ENCODE results near the gene CSF1R. TPM values are rescaled to one million over a fixed set of nuclear protein-coding genes. Genes with fewer than 3 reads are reported as not detected.

The CSF1R gene
- polyA plus RNA-seq, 2 of the 4 experiments (the other 2 are of a cell fraction): 0.06 TPM; not detected in 1

GRCh38 chr5:150108711-150109514 is 22.6 kb upstream of the CSF1R start:
- CTCF ChIA-PET: interaction anchor here (0.7 to 13.2 kb wide), 7 partner anchors 10 to 275 kb away, joined by 3 to 98 read pairs (median 3); no protein-coding TSS in a partner anchor

GRCh38 chr5:150107909-150108447 is 21.6 kb upstream of the CSF1R start:
- DNase-seq (ENCODE audit: low read depth in 1 of 2, low spot score in 1 of 2) (no peak), ATAC-seq (no peak; a peak in 1 of 6 replicates), FAIRE-seq (no peak)
- Histone ChIP-seq H3K9me3 (no peaks in the 10 kb centered on the region), H3K27ac (no peak overlapping the region), H3K4me2 (no peak overlapping the region), H3K4me1 (peaks cover 9% of the 10 kb centered on the region), H3K4me3 (no peak overlapping the region)
- ChIA-PET CTCF (interaction anchor here (0.6 to 2.8 kb wide), 6 partner anchors 11 to 472 kb away, joined by 3 to 10 read pairs (median 3); no protein-coding TSS in a partner anchor), POLR2A (no interaction called here)
- TF ChIP-seq RNF2 (IDR thresholded peaks at IDR 0.05; ENCODE audit: borderline replicate concordance, low read depth) (no peak), CTCF (IDR thresholded peaks at IDR 0.05) (no peak), BHLHE40 (IDR thresholded peaks at IDR 0.05; ENCODE audit: low read depth, low read length) (no peak), HOXA7 (CRISPR knock-in tag; IDR thresholded peaks at IDR 0.05) (no peak), HOXB13 (CRISPR knock-in tag; IDR thresholded peaks at IDR 0.05; ENCODE audit: low read depth) (no peak), ESRRA (IDR thresholded peaks at IDR 0.05; ENCODE audit: borderline replicate concordance, low read length) (no peak), JUNB (IDR thresholded peaks at IDR 0.05) (no peak), HOXB5 (CRISPR knock-in tag; IDR thresholded peaks at IDR 0.05) (no peak), KDM5A (IDR thresholded peaks at IDR 0.05) (no peak), GATA3 (IDR thresholded peaks at IDR 0.05; ENCODE audit: borderline replicate concordance) (no peak), POLR2A (IDR thresholded peaks at IDR 0.05; ENCODE audit: low read length) (no peak), BCL3 (IDR thresholded peaks at IDR 0.05) (no peak), NFE2L2 (conservative IDR thresholded peaks at IDR 0.05; ENCODE audit: low read length) (no peak)
- 85% methylated on average over 4 of the region's 4 CpGs for WGBS (ENCODE audit: missing lambda C conversion rate)

More at GRCh38 chr5:150108711-150109514, 22.6 kb upstream of the CSF1R start:
- POLR2A ChIA-PET: no interaction called here
- H3K27ac ChIP-seq: no peak overlapping the region
- DNase-seq (ENCODE audit: low read depth in 1 of 2, low spot score in 1 of 2) (no peak), FAIRE-seq (no peak), ATAC-seq (no peak)
- no peak overlapping the region for H3K4me2 ChIP-seq
- H3K4me1 ChIP-seq: peaks cover 9% of the 10 kb centered on the region
- TF ChIP-seq FOSB (CRISPR knock-in tag; IDR thresholded peaks at IDR 0.05) (no peak), BHLHE40 (IDR thresholded peaks at IDR 0.05; ENCODE audit: low read depth, low read length) (no peak), NR3C1 (IDR thresholded peaks at IDR 0.05) (no peak), RFX5 (IDR thresholded peaks at IDR 0.05) (no peak), CHD2 (IDR thresholded peaks at IDR 0.05; ENCODE audit: low read length, partially characterized antibody) (no peak), RAD21 (conservative IDR thresholded peaks at IDR 0.05 in 1 of 2, IDR thresholded peaks at IDR 0.05 in 1 of 2) (no peak), HEYL (CRISPR knock-in tag; IDR thresholded peaks at IDR 0.05) (no peak), JUN (IDR thresholded peaks at IDR 0.05) (no peak), HOXB5 (CRISPR knock-in tag; IDR thresholded peaks at IDR 0.05) (no peak), ELK1 (IDR thresholded peaks at IDR 0.05; ENCODE audit: low read depth, low read length) (no peak), EP300 (IDR thresholded peaks at IDR 0.05) (no peak)
- no peaks in the 10 kb centered on the region for H3K9me3 ChIP-seq
- no peak overlapping the region for H3K4me3 ChIP-seq
- WGBS (ENCODE audit: missing lambda C conversion rate): 71% methylated on average over 10 of the region's 11 CpGs

All from A549 (cell line).